Panc1 (cell line): ENCODE results near the gene NRG2. TPM values are rescaled to one million over a fixed set of nuclear protein-coding genes. Genes with fewer than 3 reads are reported as not detected.

ENCODE experiments used
- ATAC-seq: fragments of 200-7000 bp; cut with Tn5 transposase; 2 replicates; pipeline ENCODE4 v1.9.1; 2020; ENCODE audit warnings: mild to moderate bottlenecking, moderate library complexity
- BruUV-seq: library from RNA; stranded (reverse); fragments of 400-500 nt; replicated peaks from 2 replicates; lab custom pipeline; 2021; lab: Mats Ljungman, UMichigan
- CTCF ChIA-PET: fragments of 300-600 bp; sonication (Branson Sonifier 250); formaldehyde crosslinking; loops from one replicate; lab custom pipeline; 2022; ENCODE audit warnings: antibody characterized with exemption; lab: Charles Lee
- POLR2A ChIA-PET: fragments of 300-600 bp; sonication (Branson Sonifier 250); formaldehyde crosslinking; loops from one replicate; lab custom pipeline; 2022; ENCODE audit warnings: antibody characterized with exemption; lab: Charles Lee
- DNase-seq: peaks from one replicate; pipeline ENCODE4 v3.0.0-alpha.2; 2010; ENCODE audit warnings: low read depth, low spot score
- H3K27ac ChIP-seq: 2 replicates; pipeline ENCODE4 v1.5.1; 2011; ENCODE audit warnings: mild to moderate bottlenecking, low read length, inconsistent platforms
- H3K27me3 ChIP-seq: fragments of 200-500 bp; sonication (Bioruptor generic); 2 replicates; pipeline ENCODE4 v1.6.0; 2014; ENCODE audit warnings: low read length, inconsistent platforms; ENCODE audit not compliant: control insufficient read depth, insufficient read depth
- H3K36me3 ChIP-seq: fragments of 200-500 bp; sonication (Bioruptor generic); 2 replicates; pipeline ENCODE4 v1.5.1; 2014; ENCODE audit warnings: inconsistent platforms, mild to moderate bottlenecking, low read length, moderate library complexity; ENCODE audit not compliant: control insufficient read depth, insufficient read depth
- H3K4me1 ChIP-seq: 2 replicates; pipeline ENCODE4 v1.5.1; 2011; ENCODE audit warnings: inconsistent platforms, mild to moderate bottlenecking, low read length, moderate library complexity; ENCODE audit not compliant: control insufficient read depth, insufficient read depth
- H3K4me3 ChIP-seq, 2 experiments: 2 replicates each; pipeline ENCODE4 v1.5.1; 2011 to 2012; ENCODE audit warnings: low read depth in 2 of 2, low read length in 2 of 2, mild to moderate bottlenecking in 2 of 2, inconsistent platforms in 1 of 2, moderate library complexity in 1 of 2
- H3K9me3 ChIP-seq: fragments of 200-500 bp; sonication (Bioruptor generic); 2 replicates; pipeline ENCODE4 v1.5.1; 2014; ENCODE audit warnings: low read depth, mild to moderate bottlenecking, inconsistent platforms, low read length, moderate library complexity; ENCODE audit not compliant: control insufficient read depth, insufficient read depth
- CTCF ChIP-seq: fragments of 450-650 bp; IDR thresholded peaks from 2 replicates; pipeline ENCODE4 v1.5.1; 2017; ENCODE audit warnings: mild to moderate bottlenecking
- POLR2AphosphoS5 ChIP-seq: IDR thresholded peaks from 2 replicates; pipeline ENCODE4 v1.6.1; 2012; ENCODE audit warnings: mild to moderate bottlenecking, low read depth, low read length, moderate library complexity
- REST ChIP-seq, 2 experiments: IDR thresholded peaks; 2 replicates each; pipeline ENCODE4 v1.6.1; 2011 to 2012; ENCODE audit warnings: low read depth in 2 of 2, control low read depth in 1 of 2, low read length in 1 of 2, mild to moderate bottlenecking in 1 of 2, moderate library complexity in 1 of 2; ENCODE audit not compliant: insufficient read depth in 1 of 2
- SIN3A ChIP-seq: IDR thresholded peaks from 2 replicates; pipeline ENCODE4 v1.6.1; 2012; ENCODE audit warnings: low read depth, mild to moderate bottlenecking, low read length, moderate library complexity, borderline replicate concordance; ENCODE audit not compliant: insufficient read depth
- TCF7L2 ChIP-seq: IDR thresholded peaks from 2 replicates; pipeline ENCODE4 v1.6.1; 2011; ENCODE audit warnings: mild to moderate bottlenecking, low read depth, low read length, inconsistent platforms
- in situ Hi-C: cut with HindIII; loops from 2 replicates; pipeline ENCODE4 v1.10.0; 2016; ENCODE audit warnings: low sequenced_read_pairs, low pct_unique_long_range_greater_than_20kb
- intact Hi-C: fragments of 100-400 bp; cut with micrococcal nuclease; formaldehyde crosslinking; loops from one replicate; pipeline ENCODE4 v1.10.0; 2022; ENCODE audit not compliant: unreplicated experiment
- total RNA-seq: library from RNA; stranded (reverse); gene quantifications from one replicate; pipeline ENCODE4 v1.2.1, GENCODE V29; 2021; ENCODE audit not compliant: unreplicated experiment

The NRG2 gene
- total RNA-seq, 1 experiment from 2014 or later: 20.2 TPM

- Histone ChIP-seq H3K27ac (no peak overlapping the region), H3K27me3 (peaks cover 4% of the 10 kb centered on the region), H3K4me3 (no peak overlapping the region), H3K9me3 (no peaks in the 10 kb centered on the region), H3K4me1 (no peaks in the 10 kb centered on the region), H3K36me3 (no peaks in the 10 kb centered on the region)
- POLR2A ChIA-PET: no interaction called here
- ATAC-seq (no peak), DNase-seq (no peak)
- TF ChIP-seq POLR2AphosphoS5: no peak
- no peak for TF ChIP-seq TCF7L2
- no peak for TF ChIP-seq SIN3A
- TF ChIP-seq CTCF: no peak
- no peak for TF ChIP-seq REST (IDR thresholded peaks at IDR 0.05; ENCODE audit: insufficient read depth in 1 of 2, low read depth in 2 of 2, low read length in 1 of 2)
- intact Hi-C loops (no loop called here), in situ Hi-C loops (no loop called here)
- CTCF ChIA-PET: interaction anchor here (0.6 kb wide), 1 partner anchor 475 kb away, joined by 5 read pairs; no protein-coding TSS in a partner anchor
- no TSS peak for BruUV-seq
These were observed 239.1 kb downstream of the NRG2 start for GRCh38 chr5:139803978-139804377.

GRCh38 chr5:139799359-139799758 lies 243.7 kb downstream of the NRG2 start:
- H3K27me3 ChIP-seq: peaks cover 16% of the 10 kb centered on the region
- in situ Hi-C loops (no loop called here), intact Hi-C loops (no loop called here)
- TF ChIP-seq CTCF: no peak
- TF ChIP-seq REST (IDR thresholded peaks at IDR 0.05; ENCODE audit: insufficient read depth in 1 of 2, low read depth in 2 of 2, low read length in 1 of 2): no peak
- no peak for TF ChIP-seq SIN3A
- no peak for TF ChIP-seq POLR2AphosphoS5
- no peak for TF ChIP-seq TCF7L2
- no peaks in the 10 kb centered on the region for H3K9me3 ChIP-seq
- no TSS peak for BruUV-seq
- ATAC-seq (no peak), DNase-seq (no peak)
- H3K36me3 ChIP-seq: no peaks in the 10 kb centered on the region
- no peak overlapping the region for H3K4me3 ChIP-seq
- ChIA-PET POLR2A (no interaction called here), CTCF (interaction anchor here (0.7 kb wide), 2 partner anchors 12 to 28 kb away, joined by 3 to 5 read pairs; no protein-coding TSS in a partner anchor)
- peaks cover 4% of the 10 kb centered on the region; the same call in 1 of the 2 replicates for H3K4me1 ChIP-seq
- no peak overlapping the region for H3K27ac ChIP-seq
